Activated CD8-positive, alpha-beta memory T cell treated with anti-CD3 and anti-CD28 coated beads, Interleukin-2, amount 50 U/mL, for 4 hours (primary cell): ENCODE measurements around the gene CCDC112.
"Not testable (repeated sequence)": the region's sequence is repeated elsewhere in the genome, so short reads cannot be mapped to it uniquely, and the experiment has no call there.

Experiments used
- DNase-seq: peaks from one replicate; pipeline ENCODE4 v3.0.0-alpha.2; 2020

Gene CCDC112, protein sequence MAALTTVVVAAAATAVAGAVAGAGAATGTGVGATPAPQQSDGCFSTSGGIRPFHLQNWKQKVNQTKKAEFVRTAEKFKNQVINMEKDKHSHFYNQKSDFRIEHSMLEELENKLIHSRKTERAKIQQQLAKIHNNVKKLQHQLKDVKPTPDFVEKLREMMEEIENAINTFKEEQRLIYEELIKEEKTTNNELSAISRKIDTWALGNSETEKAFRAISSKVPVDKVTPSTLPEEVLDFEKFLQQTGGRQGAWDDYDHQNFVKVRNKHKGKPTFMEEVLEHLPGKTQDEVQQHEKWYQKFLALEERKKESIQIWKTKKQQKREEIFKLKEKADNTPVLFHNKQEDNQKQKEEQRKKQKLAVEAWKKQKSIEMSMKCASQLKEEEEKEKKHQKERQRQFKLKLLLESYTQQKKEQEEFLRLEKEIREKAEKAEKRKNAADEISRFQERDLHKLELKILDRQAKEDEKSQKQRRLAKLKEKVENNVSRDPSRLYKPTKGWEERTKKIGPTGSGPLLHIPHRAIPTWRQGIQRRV

GRCh38 chr5:115296124-115297022 lies at the start of gene CCDC112:
CCDC112 (minus strand) TSS chr5:115296654; CDS start chr5:115296543, 111 bp downstream.
- peak; percentile 79 for DNase-seq

DNA sequence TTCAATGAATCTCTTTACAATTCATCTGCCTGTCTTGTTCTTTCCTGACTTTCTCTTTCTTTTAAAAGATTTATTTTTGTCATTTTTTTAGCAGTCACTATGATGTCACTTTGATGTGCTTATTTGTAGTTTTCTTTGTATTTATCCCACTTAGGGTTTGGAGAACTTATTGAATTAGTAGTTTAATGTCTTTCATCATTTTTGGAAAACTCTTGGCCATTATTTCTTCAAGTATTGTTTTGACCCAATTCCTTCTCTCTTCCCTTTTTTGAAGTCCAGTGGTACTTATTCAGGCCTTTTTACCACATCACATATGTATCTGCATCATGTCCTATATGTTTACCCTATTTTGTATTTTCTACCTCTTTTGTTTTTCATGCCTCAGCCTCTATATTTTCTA lies 48.9 kb upstream of the CCDC112 start:
- no peak for DNase-seq

DNA sequence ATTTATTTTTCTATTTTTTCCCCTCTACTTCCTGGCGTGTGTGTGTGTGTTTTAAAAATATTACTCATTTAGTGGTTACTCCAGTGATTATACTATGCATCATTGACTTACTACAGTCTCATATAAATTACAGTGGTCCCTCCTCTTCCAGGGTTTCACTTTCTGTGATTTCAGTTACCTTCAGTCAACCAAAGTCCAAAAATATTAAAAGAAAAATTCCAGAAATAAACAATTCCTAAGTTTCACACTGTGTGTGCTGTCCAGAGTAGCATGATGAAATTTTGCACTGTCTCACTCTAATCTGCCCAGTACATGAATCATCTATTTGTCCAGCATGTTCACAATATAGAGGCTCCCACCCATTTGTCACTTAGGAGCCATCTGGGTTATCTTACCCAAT lies 47.4 kb upstream of the CCDC112 start:
- DNase-seq, result no peak

GRCh38 chr5:115342590-115343377 lies 46.3 kb upstream of the CCDC112 start:
- no peak for DNase-seq

DNA sequence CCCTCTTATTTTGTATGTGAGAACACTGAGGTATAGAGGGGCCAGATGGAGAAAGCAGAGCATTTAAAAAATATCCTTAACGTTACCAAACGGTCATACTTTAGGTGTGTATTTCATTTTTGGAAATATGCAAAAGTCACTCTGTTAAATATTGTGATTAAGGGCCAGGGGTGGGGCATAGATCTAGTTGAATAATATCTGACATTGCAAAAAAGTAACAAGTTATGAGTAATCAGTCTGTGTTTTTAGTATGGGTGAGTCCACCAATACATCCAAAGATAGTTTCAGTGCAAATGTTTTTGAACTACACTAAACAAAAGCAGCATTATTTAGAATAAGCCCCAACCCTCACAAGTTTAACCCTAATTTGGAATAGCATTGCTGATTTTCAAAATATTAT lies 45.3 kb upstream of the CCDC112 start:
- no peak for DNase-seq

GRCh38 chr5:115338851-115339250 lies 42.4 kb upstream of the CCDC112 start:
- no peak for DNase-seq

- DNase-seq, result no peak
Observed at GRCh38 chr5:115337882-115338281, 41.4 kb upstream of the CCDC112 start.

DNA sequence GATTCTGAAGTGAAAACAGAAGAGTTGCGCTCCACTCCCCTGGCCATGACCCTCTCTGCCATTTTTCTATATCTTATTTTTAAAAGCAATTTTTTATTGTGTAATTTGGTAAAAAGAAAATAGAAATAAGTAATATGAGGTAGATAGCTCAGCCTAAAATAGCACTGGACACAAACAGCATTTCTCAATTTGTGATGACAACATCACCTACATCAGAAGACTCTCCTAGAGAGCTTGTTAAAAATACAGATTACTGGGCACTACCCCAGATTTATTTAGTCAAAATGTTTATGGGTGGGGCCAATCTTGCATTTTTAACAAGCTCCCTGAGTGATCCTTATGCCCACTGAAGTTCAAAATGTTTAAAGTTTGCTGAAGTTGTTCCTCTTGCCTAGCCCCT lies 40.5 kb upstream of the CCDC112 start:
- no peak for DNase-seq

- no peak for DNase-seq
Observed at GRCh38 chr5:115336201-115336720, 39.8 kb upstream of the CCDC112 start.

DNA sequence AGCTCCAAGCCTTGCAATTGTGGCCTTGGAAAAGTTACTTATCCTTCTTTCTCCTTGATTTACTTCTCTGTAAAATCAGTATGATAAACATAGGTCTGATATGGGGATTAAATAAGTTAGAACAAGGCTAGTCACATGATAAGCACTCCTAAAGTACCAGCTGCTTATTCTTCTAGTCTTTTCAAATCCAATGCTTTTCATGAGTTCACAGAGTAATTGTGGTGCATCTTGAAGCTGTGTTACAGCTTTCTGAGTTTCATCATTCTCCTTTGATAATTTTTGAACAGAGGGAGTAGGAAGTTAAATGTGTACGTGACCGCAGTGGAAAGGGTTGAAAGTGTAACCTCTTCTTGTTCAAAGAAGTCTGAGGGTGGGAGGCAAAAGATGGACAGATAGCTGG lies 38.8 kb upstream of the CCDC112 start:
- no peak for DNase-seq

DNA sequence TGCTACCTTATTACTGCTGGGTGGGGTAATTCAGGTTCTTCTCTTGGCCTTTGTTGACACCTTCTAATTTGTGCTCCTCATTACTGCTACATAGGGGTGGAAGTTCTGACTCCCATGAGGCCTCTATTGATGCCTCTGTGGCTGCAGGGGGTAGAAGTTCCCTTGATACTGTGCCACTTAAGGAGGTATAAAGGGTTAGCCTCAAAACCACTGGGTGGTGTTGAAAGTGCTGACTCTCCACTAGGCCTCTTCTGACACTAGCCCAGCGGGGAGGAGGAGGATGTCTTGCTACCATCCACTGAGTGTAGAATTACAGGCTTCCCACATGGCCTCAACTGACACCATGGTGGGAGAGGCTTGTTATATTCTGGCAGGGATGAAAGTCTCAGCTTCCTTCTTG lies 36.7 kb upstream of the CCDC112 start:
- no peak for DNase-seq

DNA sequence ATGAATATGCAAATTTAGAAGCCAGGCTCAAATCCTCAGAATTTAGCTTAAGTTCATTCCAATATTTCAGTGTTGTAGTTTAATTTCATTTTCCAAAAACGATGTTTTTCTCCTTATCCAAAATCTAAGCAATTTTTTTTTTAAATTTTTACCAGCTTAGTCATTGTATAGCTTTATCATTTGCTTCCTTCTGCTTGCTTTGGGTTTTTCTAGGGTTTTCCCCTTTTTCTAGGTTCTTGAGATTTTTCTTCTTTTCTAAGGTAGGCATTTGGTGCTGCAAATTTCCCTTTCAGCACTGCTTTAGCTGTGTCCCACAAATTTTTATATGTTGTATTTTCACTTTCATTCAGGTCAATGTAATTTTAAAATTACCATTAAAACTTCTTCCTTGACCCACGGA lies 34.4 kb upstream of the CCDC112 start:
- no peak for DNase-seq

- DNase-seq, result no peak
Observed at GRCh38 chr5:115329475-115329874, 33.0 kb upstream of the CCDC112 start.

DNA sequence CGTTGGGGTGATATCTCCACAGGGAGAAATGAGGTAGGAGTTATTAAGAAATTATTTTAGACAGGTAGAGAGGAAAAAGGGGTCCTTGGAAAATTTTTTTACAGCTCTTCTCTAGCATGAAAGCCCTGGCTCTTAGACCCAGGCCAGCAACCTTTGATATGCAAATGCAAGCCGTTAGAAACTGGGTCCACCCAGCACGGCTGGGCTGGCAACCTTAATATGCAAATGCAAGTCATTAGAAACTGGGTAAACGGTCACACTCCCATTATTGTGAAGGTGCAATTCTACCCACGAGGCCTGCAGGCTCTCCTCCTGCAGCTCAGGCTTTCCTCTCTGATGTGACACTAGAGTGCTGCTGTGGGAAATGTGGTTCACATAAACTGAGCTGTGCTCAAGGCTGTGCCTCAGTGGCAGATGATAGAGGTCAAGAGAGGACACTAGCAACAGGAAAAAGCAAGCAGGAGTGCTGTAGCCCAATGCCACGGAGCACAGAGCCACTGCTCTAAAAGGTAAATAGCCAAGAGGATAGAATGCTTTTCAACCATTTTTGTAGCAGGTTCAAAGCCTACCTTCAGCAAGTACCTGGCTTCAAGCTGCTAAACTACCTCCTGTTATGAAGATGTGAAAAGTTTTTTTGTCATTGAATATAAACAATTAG lies 32.3 kb upstream of the CCDC112 start:
- DNase-seq, result not testable (repeated sequence)

DNA sequence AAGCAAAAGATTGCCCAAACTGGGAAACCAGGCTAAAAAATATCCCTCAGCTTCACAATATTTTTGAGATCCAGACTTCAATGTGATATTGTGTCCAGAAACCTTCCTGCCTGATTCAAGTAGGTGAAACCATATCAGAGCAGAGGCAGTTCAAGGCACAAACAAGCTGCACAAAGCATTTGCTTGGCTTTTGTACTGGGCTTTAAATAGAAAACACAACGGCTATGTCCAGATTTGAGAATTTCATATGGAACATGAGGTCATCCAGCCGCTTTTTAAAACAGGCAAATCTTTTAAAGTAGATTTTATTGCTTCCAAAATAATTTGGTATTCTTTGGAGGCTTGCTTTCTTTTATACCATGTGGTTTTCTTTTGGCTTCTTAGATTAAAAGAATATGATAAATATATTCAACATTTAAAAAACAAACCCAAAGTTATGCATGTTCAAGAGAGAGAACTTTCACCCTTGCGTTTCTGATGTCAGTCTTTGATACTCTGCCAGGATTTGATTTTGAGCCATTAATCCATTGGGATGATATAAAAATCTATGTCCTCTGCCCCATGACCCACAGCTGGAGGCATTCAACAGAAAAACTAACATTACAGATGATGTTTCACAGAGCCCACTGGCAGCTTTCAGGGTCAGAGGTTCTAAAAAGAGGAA lies 29.0 kb upstream of the CCDC112 start:
- DNase-seq, result no peak

GRCh38 chr5:115324021-115324420 lies 27.6 kb upstream of the CCDC112 start:
- DNase-seq, result no peak

DNA sequence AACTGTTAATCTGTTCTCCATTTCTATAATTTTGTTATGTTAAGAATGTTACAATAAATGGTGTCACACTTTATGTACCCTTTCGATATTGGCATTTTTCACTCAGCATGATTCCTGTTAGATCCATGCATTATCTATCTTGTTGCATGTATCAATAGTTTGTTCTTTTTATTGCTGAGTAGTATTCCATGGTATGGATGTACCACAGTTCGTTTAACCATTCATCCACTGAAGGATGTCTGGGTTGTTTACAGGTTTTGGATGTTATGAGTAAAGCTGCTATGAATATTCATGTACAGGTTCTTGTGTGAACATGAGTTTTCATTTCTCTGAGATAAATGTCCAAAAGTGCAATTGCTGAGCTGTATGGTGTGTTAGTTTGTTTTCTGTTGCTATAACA lies 26.3 kb upstream of the CCDC112 start:
- no peak for DNase-seq

GRCh38 chr5:115321309-115321708 lies 24.9 kb upstream of the CCDC112 start:
- DNase-seq, result no peak

DNA sequence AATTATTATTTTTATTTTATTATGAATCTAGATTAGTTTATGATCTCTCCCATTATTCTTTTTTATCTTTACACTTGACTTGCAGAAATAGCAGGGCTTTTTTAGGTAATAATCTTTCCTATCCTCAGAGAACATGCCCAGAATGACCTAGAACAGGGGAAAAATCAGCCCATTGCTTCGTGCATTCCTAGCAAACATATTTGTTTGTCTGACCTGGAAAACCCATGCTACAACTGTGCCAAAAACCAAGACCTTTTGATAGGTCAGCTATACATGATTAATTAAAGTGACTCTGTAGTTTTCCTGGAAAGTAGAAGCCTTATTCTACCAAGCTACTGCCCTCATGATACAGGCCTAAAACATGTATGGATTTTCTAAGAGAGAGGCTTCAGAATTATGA lies 24.1 kb upstream of the CCDC112 start:
- DNase-seq, result no peak

- no peak for DNase-seq
Observed at GRCh38 chr5:115320006-115320405, 23.6 kb upstream of the CCDC112 start.

DNA sequence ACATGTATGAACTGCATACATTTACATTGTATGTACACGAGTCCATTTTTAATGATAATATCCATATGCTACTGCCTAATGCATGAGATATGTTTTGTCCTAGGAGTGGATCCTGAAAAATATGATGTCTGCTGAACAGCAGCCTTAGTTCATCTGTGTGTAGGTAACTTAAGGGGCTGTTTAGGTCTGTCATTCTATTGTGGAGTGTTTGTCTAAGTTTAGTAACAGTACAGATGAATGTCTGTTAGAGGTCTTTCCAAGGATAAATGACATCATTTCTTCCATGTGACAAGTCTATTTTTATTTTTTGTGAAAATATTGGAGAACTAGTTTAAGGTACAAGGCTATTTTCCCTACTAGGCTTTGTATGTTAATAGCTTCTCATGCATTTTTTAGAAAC lies 22.6 kb upstream of the CCDC112 start:
- no peak for DNase-seq

DNA sequence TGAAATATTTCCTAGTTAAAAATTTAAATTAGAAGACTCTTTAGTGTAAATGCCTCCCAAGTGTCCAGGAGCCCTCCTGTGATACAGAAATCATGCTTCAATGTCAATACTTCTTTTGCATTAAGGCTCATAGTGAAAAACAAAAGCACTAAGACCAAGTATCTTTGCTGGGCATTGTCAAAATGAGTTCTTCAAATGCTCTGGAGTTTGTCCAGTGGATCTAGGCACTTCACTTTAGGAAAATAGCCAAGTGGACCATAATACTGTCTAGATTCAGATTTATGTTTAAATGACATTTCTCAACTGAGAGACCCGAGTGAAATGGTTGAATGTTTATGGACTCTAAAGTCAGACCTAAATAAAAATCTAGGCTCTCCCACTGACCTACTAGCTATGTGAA lies 21.3 kb upstream of the CCDC112 start:
- DNase-seq, result no peak
